ENCODE data around the gene DHRS1. TPM values are rescaled to one million over a fixed set of nuclear protein-coding genes. Genes with fewer than 3 reads are reported as not detected.

The DHRS1 gene
- total and polyA plus RNA-seq, 2 experiments from 2014 or later, result 15.0 to 15.4 TPM

- no peak for DNase-seq (ENCODE audit: low spot score)
- H3F3A ChIP-seq (replicated peaks; ENCODE audit: low read depth), result no peaks in the 10 kb centered on the region
- H3K4me1 Mint-ChIP-seq, result no peaks in the 10 kb centered on the region
- TF ChIP-seq ZNF462 (CRISPR knock-in tag; IDR thresholded peaks at IDR 0.05) (no peak), EZH2phosphoT487 (IDR thresholded peaks at IDR 0.05; ENCODE audit: unreplicated experiment) (no peak), REST (IDR thresholded peaks at IDR 0.05; ENCODE audit: unreplicated experiment) (no peak), CREB1 (CRISPR knock-in tag; IDR thresholded peaks at IDR 0.05; ENCODE audit: low read depth) (no peak), STAT1 (IDR thresholded peaks at IDR 0.05; ENCODE audit: unreplicated experiment) (no peak), POLR2AphosphoS5 (IDR thresholded peaks at IDR 0.05; ENCODE audit: low read depth) (no peak), CTCF (conservative IDR thresholded peaks at IDR 0.05; ENCODE audit: low read depth in 2 of 2) (no peak), EZH2 (IDR thresholded peaks at IDR 0.05; ENCODE audit: low read depth, unreplicated experiment) (no peak), NANOG (IDR thresholded peaks at IDR 0.05; ENCODE audit: borderline replicate concordance) (no peak), ZNF114 (CRISPR knock-in tag; IDR thresholded peaks at IDR 0.05) (no peak), JUNB (IDR thresholded peaks at IDR 0.05; ENCODE audit: unreplicated experiment) (no peak), ETS1 (IDR thresholded peaks at IDR 0.05) (no peak), ZNF331 (CRISPR knock-in tag; IDR thresholded peaks at IDR 0.05; ENCODE audit: low read depth) (no peak)
- H3K4me2 ChIP-seq, result no peak overlapping the region
- ATAC-seq, result no peak
- H3K27ac ChIP-seq (ENCODE audit: low read depth), result no peak overlapping the region
- no peaks in the 10 kb centered on the region for H3K36me3 Mint-ChIP-seq (ENCODE audit: low read depth)
- H4K20me1 ChIP-seq (replicated peaks; ENCODE audit: insufficient read depth), result no peaks in the 10 kb centered on the region
- no peaks in the 10 kb centered on the region for H3K9me3 Mint-ChIP-seq
- H3K27ac Mint-ChIP-seq, result no peak overlapping the region
- H3K4me3 Mint-ChIP-seq, result no peak overlapping the region
- H3K9me2 ChIP-seq (ENCODE audit: insufficient read depth), result no peaks in the 10 kb centered on the region
- peaks cover 89% of the 10 kb centered on the region for H3K27me3 ChIP-seq (ENCODE audit: insufficient read depth)
- H3K4me3 ChIP-seq, result no peak overlapping the region
- no peak overlapping the region; the same call in 1 of the 2 replicates for H2AFZ ChIP-seq
- no peaks in the 10 kb centered on the region for H3K79me2 ChIP-seq (replicated peaks; ENCODE audit: insufficient read depth)
- no peaks in the 10 kb centered on the region for H3K4me1 ChIP-seq (ENCODE audit: insufficient read depth)
- peaks cover 20% of the 10 kb centered on the region for H3K27me3 Mint-ChIP-seq (ENCODE audit: insufficient read depth, low read depth, poor library complexity)
- no peaks in the 10 kb centered on the region for H3K36me3 ChIP-seq (ENCODE audit: insufficient read depth)
Measured at GRCh38 chr14:24347134-24347533, 47.6 kb upstream of the DHRS1 start.

All from GM23338 (cell line).